Activated B cell treated with CpG ODN at 0.5 μM for 24 hours (primary cell): ENCODE measurements around the gene E2F2. TPM values are rescaled to one million over a fixed set of nuclear protein-coding genes. Genes with fewer than 3 reads are reported as not detected.

Experiments
- ATAC-seq: fragments of 200-7000 bp; cut with Tn5 transposase; one replicate; pipeline ENCODE4 v1.10.0; 2021; ENCODE audit warnings: low read depth, mild to moderate bottlenecking, moderate library complexity
- CTCF ChIA-PET: fragments of 350-600 bp; sonication (Branson Sonifier 250); formaldehyde crosslinking; loops from one replicate; lab custom pipeline; 2021; ENCODE audit warnings: antibody characterized with exemption; lab: Charles Lee
- POLR2A ChIA-PET: fragments of 350-600 bp; sonication (Branson Sonifier 250); formaldehyde crosslinking; loops from one replicate; lab custom pipeline; 2021; ENCODE audit warnings: antibody characterized with exemption; lab: Charles Lee
- DNase-seq: peaks from one replicate; pipeline ENCODE4 v3.0.0; 2022
- H3K27ac Mint-ChIP-seq: one replicate; pipeline ENCODE4 v1.8.0; 2020; ENCODE audit warnings: mixed read lengths
- H3K27me3 Mint-ChIP-seq: one replicate; pipeline ENCODE4 v1.8.0; 2021; ENCODE audit warnings: mixed read lengths
- H3K36me3 Mint-ChIP-seq: one replicate; pipeline ENCODE4 v1.8.0; 2021; ENCODE audit warnings: low read depth, mixed read lengths
- H3K4me1 Mint-ChIP-seq: one replicate; pipeline ENCODE4 v1.8.0; 2021; ENCODE audit warnings: mixed read lengths
- H3K4me3 Mint-ChIP-seq: one replicate; pipeline ENCODE4 v1.8.0; 2020; ENCODE audit warnings: mild to moderate bottlenecking, mixed read lengths
- H3K9me3 Mint-ChIP-seq: one replicate; pipeline ENCODE4 v1.8.0; 2020; ENCODE audit warnings: mixed read lengths
- intact Hi-C: fragments of 100-400 bp; cut with micrococcal nuclease; formaldehyde crosslinking; loops from one replicate; pipeline ENCODE4 v1.15.1; 2024
- total RNA-seq: library from RNA; stranded (reverse); gene quantifications from 2 replicates; pipeline ENCODE4 v1.2.3, GENCODE V29; 2022
- TF ChIP-seq, protein P1 (sequence below): fragments of 200-600 bp; IDR thresholded peaks from one replicate; pipeline ENCODE4 v1.8.0; 2022; ENCODE audit warnings: antibody characterized with exemption, mild to moderate bottlenecking

Gene E2F2
- total RNA-seq, 1 donor from 2014 or later = 3.4 TPM

DNA sequence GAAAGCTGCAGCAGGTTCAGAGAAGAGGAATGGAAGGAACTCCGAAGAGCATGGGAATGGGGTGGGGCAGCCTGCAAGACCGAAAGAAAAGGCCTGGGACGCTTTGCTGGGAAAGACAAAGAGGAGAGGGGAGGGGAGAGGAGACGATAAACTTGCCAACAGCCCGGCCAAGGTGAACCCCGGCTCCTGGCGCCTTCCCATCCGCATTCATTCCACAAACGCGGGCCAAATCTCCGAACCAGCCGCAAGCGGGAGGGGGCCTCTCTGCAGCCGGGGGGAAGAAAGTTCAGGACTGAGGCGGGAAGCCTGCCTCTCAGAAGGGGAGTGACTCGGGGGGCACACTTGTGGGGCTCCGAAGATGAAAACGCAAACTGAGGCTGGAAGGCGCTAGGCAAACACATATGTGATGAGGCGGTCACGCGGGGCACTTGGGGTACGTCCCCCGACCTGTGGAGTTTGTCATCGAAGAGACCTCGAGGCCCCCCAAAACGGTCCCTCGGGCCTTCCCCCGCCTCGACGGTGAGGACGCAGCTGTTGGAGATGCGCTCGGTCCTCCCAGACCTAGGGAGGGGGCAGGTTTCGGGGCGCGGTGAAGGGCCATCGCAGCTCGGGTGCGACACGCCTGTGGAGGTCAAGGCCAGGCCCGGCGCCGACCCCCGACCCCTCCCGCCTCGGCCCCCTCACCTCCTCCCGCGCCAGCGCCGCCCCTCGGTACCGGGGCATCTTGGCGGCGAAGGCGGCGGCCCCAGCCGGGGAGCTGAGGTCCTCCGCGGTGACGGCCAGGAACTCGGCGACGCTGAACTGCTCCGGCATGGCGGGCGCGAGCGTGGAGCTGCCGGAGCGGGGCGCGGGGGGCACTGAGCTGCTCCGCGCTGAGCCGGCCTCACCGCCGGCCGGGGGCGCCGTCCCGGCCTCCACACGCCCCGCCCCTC lies 47.4 kb downstream of the E2F2 start, which contains the start of gene ASAP3:
Gene ASAP3, minus strand, starts transcription at position 859 of the 932 bp plus-strand sequence. Its CDS starts 46 bp downstream, at position 813.
- Mint-ChIP-seq H3K27ac (peak within 1 kb of the TSS; percentile 75), H3K27me3 (peaks cover 4% of the 10 kb centered on the region), H3K4me3 (peak within 1 kb of the TSS; percentile 91), H3K36me3 (peaks cover 1% of the 10 kb centered on the region), H3K9me3 (no peaks in the 10 kb centered on the region), H3K4me1 (peaks cover 33% of the 10 kb centered on the region)
- intact Hi-C loops = loop anchor here (1.0 kb wide), 4 partner anchors 45 to 139 kb away; partner anchors contain the start of gene HNRNPR
- CTCF ChIA-PET = interaction anchor here (0.7 to 2.9 kb wide), 2 partner anchors 14 to 265 kb away, joined by 3 to 25 read pairs; no protein-coding TSS in a partner anchor
- ATAC-seq (peak; percentile 54), DNase-seq (no peak)
- POLR2A ChIA-PET = interaction anchor here (0.5 to 2.1 kb wide), 8 partner anchors 42 to 1094 kb away, joined by 3 to 9 read pairs (median 4); partner anchors contain the start of gene HNRNPR
- TF ChIP-seq, protein P1, sequence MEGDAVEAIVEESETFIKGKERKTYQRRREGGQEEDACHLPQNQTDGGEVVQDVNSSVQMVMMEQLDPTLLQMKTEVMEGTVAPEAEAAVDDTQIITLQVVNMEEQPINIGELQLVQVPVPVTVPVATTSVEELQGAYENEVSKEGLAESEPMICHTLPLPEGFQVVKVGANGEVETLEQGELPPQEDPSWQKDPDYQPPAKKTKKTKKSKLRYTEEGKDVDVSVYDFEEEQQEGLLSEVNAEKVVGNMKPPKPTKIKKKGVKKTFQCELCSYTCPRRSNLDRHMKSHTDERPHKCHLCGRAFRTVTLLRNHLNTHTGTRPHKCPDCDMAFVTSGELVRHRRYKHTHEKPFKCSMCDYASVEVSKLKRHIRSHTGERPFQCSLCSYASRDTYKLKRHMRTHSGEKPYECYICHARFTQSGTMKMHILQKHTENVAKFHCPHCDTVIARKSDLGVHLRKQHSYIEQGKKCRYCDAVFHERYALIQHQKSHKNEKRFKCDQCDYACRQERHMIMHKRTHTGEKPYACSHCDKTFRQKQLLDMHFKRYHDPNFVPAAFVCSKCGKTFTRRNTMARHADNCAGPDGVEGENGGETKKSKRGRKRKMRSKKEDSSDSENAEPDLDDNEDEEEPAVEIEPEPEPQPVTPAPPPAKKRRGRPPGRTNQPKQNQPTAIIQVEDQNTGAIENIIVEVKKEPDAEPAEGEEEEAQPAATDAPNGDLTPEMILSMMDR = no peak

DNA sequence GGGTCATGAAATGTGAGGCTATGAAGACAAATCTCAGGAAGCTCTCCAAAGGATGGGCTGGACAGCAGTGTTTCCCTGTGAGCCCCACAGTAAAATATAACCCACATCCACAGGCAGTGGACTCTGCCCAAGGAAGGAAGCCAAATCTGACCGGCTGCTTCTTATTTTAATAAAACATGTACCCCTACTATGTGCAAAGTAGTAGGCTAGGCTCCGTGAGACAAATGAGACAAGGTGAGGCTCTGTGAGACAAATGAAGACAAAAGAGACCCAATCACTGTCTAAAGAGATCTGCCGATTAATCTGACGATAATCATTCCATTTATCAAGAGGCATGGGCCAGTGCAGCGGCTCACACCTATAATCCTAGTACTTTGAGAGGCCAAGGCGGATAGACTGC lies 49.1 kb downstream of the E2F2 start:
- H3K4me1 Mint-ChIP-seq = peaks cover 33% of the 10 kb centered on the region
- ChIA-PET CTCF (interaction anchor here (1.0 kb wide), 1 partner anchor 54 kb away, joined by 3 read pairs; no protein-coding TSS in a partner anchor), POLR2A (no interaction called here)
- intact Hi-C loops = no loop called here
- DNase-seq = no peak
- H3K27me3 Mint-ChIP-seq = peaks cover 4% of the 10 kb centered on the region
- TF ChIP-seq, protein P1 = no peak
- H3K9me3 Mint-ChIP-seq = no peaks in the 10 kb centered on the region
- no peak overlapping the region for H3K27ac Mint-ChIP-seq
- ATAC-seq = no peak
- no peak overlapping the region for H3K4me3 Mint-ChIP-seq
- H3K36me3 Mint-ChIP-seq = peaks cover 1% of the 10 kb centered on the region

DNA sequence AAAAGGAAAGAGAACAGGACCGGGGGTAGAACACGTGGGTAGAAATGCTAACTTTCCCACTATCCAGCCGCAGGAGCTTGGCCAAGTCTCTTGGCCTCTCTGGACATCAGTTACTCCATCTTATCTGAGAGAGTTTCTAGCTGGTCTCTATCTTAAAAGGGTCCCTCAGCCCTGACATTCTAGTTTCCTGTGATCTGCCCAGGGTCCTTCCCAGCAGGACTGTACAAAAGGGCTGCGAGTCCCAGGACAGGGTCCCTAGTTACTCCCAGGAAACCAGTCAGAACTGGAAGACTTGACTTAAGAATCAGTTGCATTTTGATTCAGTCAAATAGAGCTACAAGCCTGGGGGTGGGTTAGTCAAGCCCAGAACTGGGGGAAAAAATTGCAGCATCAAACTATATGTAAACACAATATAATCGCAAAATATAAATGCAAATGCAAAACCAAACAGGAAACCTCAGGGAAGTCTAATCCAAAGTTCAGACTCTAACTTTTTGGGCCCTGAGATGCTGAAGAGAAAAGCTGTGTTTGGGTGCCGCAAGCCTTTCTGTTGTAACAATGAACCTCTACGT lies 49.9 kb downstream of the E2F2 start:
- DNase-seq (no peak), ATAC-seq (no peak)
- H3K27me3 Mint-ChIP-seq = peaks cover 9% of the 10 kb centered on the region
- intact Hi-C loops = no loop called here
- no peak overlapping the region for H3K4me3 Mint-ChIP-seq
- ChIA-PET CTCF (interaction anchor here (1.0 kb wide), 1 partner anchor 54 kb away, joined by 3 read pairs; no protein-coding TSS in a partner anchor), POLR2A (no interaction called here)
- H3K4me1 Mint-ChIP-seq = peaks cover 32% of the 10 kb centered on the region
- peaks cover 1% of the 10 kb centered on the region for H3K36me3 Mint-ChIP-seq
- TF ChIP-seq, protein P1 = no peak
- H3K9me3 Mint-ChIP-seq = no peaks in the 10 kb centered on the region
- H3K27ac Mint-ChIP-seq = no peak overlapping the region

DNA sequence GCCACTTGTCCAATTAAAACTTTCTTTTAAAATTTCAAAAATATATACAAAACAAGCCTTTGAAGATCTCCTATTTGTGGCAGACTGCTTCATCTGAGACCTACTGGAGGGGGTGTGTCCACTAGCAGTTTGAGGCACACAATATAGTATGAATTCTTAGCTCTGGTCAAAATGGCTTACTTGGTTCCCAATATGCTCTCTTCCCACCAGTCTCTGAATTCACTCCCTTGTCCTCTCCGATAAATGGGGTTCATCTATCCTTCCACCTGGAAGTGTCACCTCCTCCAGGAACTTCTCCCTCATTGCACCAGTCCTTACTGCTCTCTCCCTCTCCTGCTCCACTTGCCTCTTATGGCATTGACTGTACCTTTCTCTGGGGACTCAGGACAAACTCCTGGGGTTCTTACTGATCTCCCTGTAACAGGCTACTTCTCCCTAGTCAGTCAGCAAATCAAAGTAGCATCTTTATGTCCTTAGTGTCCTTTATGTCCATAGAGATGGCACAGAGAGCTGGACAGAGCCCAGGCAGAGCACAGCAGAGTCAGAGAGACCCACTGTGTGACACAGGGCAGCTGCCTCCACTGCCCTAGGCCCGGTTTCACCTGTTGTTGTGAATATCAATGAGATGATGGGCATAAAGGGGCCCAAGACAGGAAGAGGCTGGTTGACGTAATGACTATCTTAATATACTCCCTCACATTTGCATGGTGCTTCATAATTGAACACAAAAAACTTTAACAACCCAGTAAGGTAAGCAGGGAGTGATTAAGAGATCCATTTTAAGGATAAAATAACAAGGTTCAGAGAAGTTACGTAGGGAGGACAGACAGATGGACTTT lies 50.6 kb downstream of the E2F2 start:
- TF ChIP-seq, protein P1 = no peak
- ChIA-PET POLR2A (no interaction called here), CTCF (interaction anchor here (1.0 kb wide), 1 partner anchor 55 kb away, joined by 3 read pairs; no protein-coding TSS in a partner anchor)

More for the DNA sequence above, 50.6 kb downstream of the E2F2 start:
- H3K4me3 Mint-ChIP-seq = no peak overlapping the region
- peaks cover 30% of the 10 kb centered on the region for H3K4me1 Mint-ChIP-seq
- DNase-seq = no peak
- ATAC-seq = no peak
- H3K9me3 Mint-ChIP-seq = no peaks in the 10 kb centered on the region
- no peak overlapping the region for H3K27ac Mint-ChIP-seq
- intact Hi-C loops = no loop called here
- H3K27me3 Mint-ChIP-seq = peaks cover 9% of the 10 kb centered on the region
- peaks cover 1% of the 10 kb centered on the region for H3K36me3 Mint-ChIP-seq
